DOHH2 (cell line): ENCODE results near the gene REC8.

Experiments used
- CTCF ChIP-seq: fragments of 200-600 bp; sonication (generic); IDR thresholded peaks from one replicate; pipeline ENCODE4 v1.5.1; 2014; ENCODE audit warnings: antibody characterized with exemption, mild to moderate bottlenecking, low read depth, low read length; ENCODE audit not compliant: poor library complexity, severe bottlenecking
- EZH2phosphoT487 ChIP-seq: fragments of 200-600 bp; sonication (generic); IDR thresholded peaks from 2 replicates; pipeline ENCODE4 v1.6.1; 2017; ENCODE audit warnings: borderline replicate concordance, mild to moderate bottlenecking, antibody characterized with exemption, low read length, moderate library complexity, mixed read lengths

DNA sequence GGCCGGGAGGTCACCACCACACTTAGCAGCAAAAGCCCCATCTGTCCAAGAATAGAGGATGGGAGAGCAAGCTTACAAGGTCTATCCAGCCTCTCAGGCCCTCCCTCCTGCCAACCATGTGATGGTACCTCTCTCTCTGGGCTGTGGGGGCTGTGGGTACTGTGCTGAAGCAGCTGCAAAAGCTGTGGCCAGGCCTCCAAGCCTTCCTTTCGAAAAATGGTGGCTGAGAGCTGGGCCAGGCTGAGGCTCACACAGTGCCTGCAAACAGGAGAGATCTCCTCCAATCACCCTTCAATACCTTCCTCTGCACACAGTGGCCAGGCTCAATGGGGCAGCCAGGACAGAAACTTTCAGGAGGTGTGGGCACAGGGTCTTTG is 15.6 kb downstream of the REC8 start:
- no peak for TF ChIP-seq CTCF
- TF ChIP-seq EZH2phosphoT487: no peak
